Type B pancreatic cell (in vitro differentiated cells): ENCODE results near the gene NOL8. TPM values are rescaled to one million over a fixed set of nuclear protein-coding genes. Genes with fewer than 3 reads are reported as not detected.

Experiments
- DNase-seq: peaks from one replicate; pipeline ENCODE4 v3.0.0; 2021; ENCODE audit warnings: mixed read lengths; ENCODE audit not compliant: unreplicated experiment; ENCODE audit errors: extremely low spot score
- H3K27ac Mint-ChIP-seq: 2 replicates; pipeline ENCODE4 v1.8.0; 2021; ENCODE audit warnings: mild to moderate bottlenecking, mixed read lengths
- H3K27me3 Mint-ChIP-seq: 2 replicates; pipeline ENCODE4 v1.8.0; 2021; ENCODE audit warnings: mixed read lengths
- H3K36me3 Mint-ChIP-seq: 2 replicates; pipeline ENCODE4 v1.8.0; 2021; ENCODE audit warnings: mixed read lengths
- H3K4me1 Mint-ChIP-seq: one replicate; pipeline ENCODE4 v1.8.0; 2021; ENCODE audit warnings: mixed read lengths; ENCODE audit not compliant: unreplicated experiment
- H3K4me3 Mint-ChIP-seq: 2 replicates; pipeline ENCODE4 v1.8.0; 2021; ENCODE audit warnings: mild to moderate bottlenecking, mixed read lengths
- H3K9me3 Mint-ChIP-seq: 2 replicates; pipeline ENCODE4 v1.8.0; 2021; ENCODE audit warnings: mixed read lengths
- CTCF ChIP-seq: fragments of 200-600 bp; sonication (generic); conservative IDR thresholded peaks from 2 replicates; pipeline ENCODE4 v1.5.0; 2021; ENCODE audit warnings: antibody characterized with exemption, mild to moderate bottlenecking
- total RNA-seq: library from RNA; stranded (reverse); gene quantifications from 2 replicates; pipeline ENCODE4 v1.2.1, GENCODE V29; 2021; ENCODE audit warnings: low replicate concordance

NOL8 gene
- total RNA-seq, 1 donor from 2014 or later: 41.0 TPM

DNA sequence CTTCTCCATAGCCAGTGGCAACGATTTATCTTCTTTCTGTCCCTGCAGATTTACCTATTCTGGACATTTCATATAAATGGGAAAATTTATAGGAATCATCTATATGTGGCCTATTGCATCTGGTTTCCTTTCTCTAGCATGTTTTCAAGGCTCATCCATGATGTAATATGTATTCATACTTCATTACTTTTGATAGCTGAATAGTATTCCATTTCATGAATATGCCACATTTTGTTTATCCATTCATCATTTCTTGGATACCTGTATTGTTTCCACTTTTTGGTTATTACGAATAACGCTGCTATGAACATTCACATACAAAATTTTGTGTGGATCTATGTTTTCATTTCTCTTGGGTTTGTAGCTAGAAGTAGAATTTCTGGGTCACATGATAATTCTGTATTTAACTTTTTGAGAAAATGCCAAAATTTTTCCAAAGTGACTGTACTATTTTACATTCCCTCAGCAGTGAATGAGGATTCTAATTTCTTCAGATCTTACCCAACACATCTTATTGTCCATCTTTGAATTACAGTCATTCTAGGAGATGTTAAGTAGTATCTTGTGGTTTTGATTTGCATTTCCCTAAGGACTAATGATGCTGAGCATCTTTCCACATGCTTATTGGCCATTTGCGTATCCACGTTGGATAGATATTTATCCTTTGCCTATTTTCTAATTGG, 35.3 kb downstream of the NOL8 start:
- no peak overlapping the region for H3K27ac Mint-ChIP-seq
- peaks cover 38% of the 10 kb centered on the region for H3K36me3 Mint-ChIP-seq
- peaks cover 21% of the 10 kb centered on the region for H3K4me1 Mint-ChIP-seq
- H3K9me3 Mint-ChIP-seq: no peaks in the 10 kb centered on the region
- DNase-seq: no peak
- no peaks in the 10 kb centered on the region for H3K27me3 Mint-ChIP-seq
- no peak for TF ChIP-seq CTCF
- no peak overlapping the region for H3K4me3 Mint-ChIP-seq

GRCh38 chr9:92279302-92279701, 45.8 kb downstream of the NOL8 start:
- H3K27me3 Mint-ChIP-seq: no peaks in the 10 kb centered on the region
- H3K9me3 Mint-ChIP-seq: no peaks in the 10 kb centered on the region
- H3K27ac Mint-ChIP-seq: no peak overlapping the region
- H3K4me3 Mint-ChIP-seq: no peak overlapping the region
- TF ChIP-seq CTCF: no peak
- DNase-seq: no peak
- H3K36me3 Mint-ChIP-seq: peaks cover 20% of the 10 kb centered on the region
- no peaks in the 10 kb centered on the region for H3K4me1 Mint-ChIP-seq

GRCh38 chr9:92278110-92278509, 47.0 kb downstream of the NOL8 start:
- no peak for DNase-seq
- H3K27ac Mint-ChIP-seq: no peak overlapping the region

DNA sequence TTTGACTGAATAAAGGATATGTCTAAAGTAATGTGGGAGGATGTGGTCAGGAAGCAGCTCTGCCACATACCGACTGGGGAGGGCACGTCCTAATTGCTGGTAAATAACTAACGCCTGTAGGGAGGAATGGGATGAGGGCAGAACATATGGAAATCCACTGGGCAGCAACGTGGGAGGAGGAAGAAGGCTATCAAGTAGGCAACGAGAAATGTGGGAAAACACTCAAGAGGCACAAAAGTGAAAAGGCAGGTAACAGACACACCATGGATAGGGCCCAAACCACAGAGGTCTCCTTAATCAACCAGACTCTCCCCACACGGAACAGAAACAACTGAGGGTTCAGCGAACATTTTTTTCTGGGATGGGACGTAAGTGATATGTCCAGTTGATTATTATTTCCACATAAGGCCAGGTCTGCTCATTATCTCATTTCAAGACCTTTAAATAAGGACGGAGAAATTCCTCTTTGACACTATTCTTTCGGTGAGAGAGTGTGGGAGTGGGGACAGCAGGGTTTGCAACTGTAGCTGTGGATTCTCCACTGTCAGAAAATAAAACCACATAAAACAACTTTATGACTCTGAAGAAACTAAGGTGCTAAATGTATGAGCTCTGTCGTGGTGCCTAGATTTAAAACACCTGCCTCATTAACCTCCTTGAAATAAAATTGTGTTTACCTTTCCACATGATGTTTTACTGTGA, 48.7 kb downstream of the NOL8 start:
- H3K4me1 Mint-ChIP-seq: no peaks in the 10 kb centered on the region
- peaks cover 22% of the 10 kb centered on the region for H3K36me3 Mint-ChIP-seq
- DNase-seq: no peak
- H3K9me3 Mint-ChIP-seq: no peaks in the 10 kb centered on the region
- no peaks in the 10 kb centered on the region for H3K27me3 Mint-ChIP-seq
- TF ChIP-seq CTCF: no peak
- no peak overlapping the region for H3K4me3 Mint-ChIP-seq
- no peak overlapping the region for H3K27ac Mint-ChIP-seq

More at GRCh38 chr9:92278110-92278509, 47.0 kb downstream of the NOL8 start:
- H3K9me3 Mint-ChIP-seq: no peaks in the 10 kb centered on the region
- peaks cover 20% of the 10 kb centered on the region for H3K36me3 Mint-ChIP-seq
- no peak overlapping the region for H3K4me3 Mint-ChIP-seq
- TF ChIP-seq CTCF: no peak
- H3K4me1 Mint-ChIP-seq: no peaks in the 10 kb centered on the region
- no peaks in the 10 kb centered on the region for H3K27me3 Mint-ChIP-seq

- no peaks in the 10 kb centered on the region for H3K9me3 Mint-ChIP-seq
- H3K4me3 Mint-ChIP-seq: no peak overlapping the region
- no peaks in the 10 kb centered on the region for H3K4me1 Mint-ChIP-seq
- DNase-seq: no peak
- no peak for TF ChIP-seq CTCF
- no peak overlapping the region for H3K27ac Mint-ChIP-seq
- no peaks in the 10 kb centered on the region for H3K27me3 Mint-ChIP-seq
- H3K36me3 Mint-ChIP-seq: peaks cover 25% of the 10 kb centered on the region
These were observed 49.6 kb downstream of the NOL8 start for GRCh38 chr9:92275541-92275940.
